ENCODE data around the gene VWA3B.

GRCh38 chr2:98160554-98160953 lies 73.6 kb downstream of the VWA3B start:
- TF ChIP-seq EZH2 (IDR thresholded peaks at IDR 0.05; ENCODE audit: borderline replicate concordance, low read depth, low read length, poor library complexity, severe bottlenecking) = no peak
- no peak for TF ChIP-seq CTCF (conservative IDR thresholded peaks at IDR 0.05; ENCODE audit: low read depth, low read length)

All from A673 (cell line).